Right ventricle myocardium superior (tissue), 1 donor: ENCODE measurements around the gene CALCOCO2. TPM values are rescaled to one million over a fixed set of nuclear protein-coding genes. Genes with fewer than 3 reads are reported as not detected.
"Not testable (repeated sequence)": the region's sequence is repeated elsewhere in the genome, so short reads cannot be mapped to it uniquely, and the experiment has no call there.

Experiments
- ATAC-seq: fragments of 200-7000 bp; cut with Tn5 transposase; one replicate; pipeline ENCODE4 v1.9.1; 2020; ENCODE audit warnings: mild to moderate bottlenecking; ENCODE audit not compliant: poor library complexity
- DNase-seq: peaks from one replicate; pipeline ENCODE4 v3.0.0-alpha.2; 2020
- intact Hi-C: fragments of 100-400 bp; cut with DNase I; formaldehyde crosslinking; loops from one replicate; pipeline ENCODE4 v1.11.2; 2022
- long read RNA-seq: library from polyadenylated mRNA; unstranded; transcript quantifications from one replicate; pipeline ENCODE4 v2.0.0, GENCODE V29; 2021
- total RNA-seq: library from RNA; stranded (reverse); fragmentation: NEBNext Ultra II Directional; extraction: Animal tissue kit (Norgen Biotek cat#: 25700); gene quantifications from one replicate; pipeline ENCODE4 v1.2.1, GENCODE V29; 2021
- donor health status: DM: no; HTN: yes; CAD: no; lungs with severe emphysema.

Gene CALCOCO2
- 341 TPM for total RNA-seq
- long read RNA-seq, transcript CALCOCO2-201 (13 exons, 3,682 nt): major isoform, 624 of 731 reads
- long read RNA-seq, partial matches to known transcripts: 52 of 731 reads
- long read RNA-seq, other reads (novel, unspliced or antisense): 53 of 731 reads

GRCh38 chr17:48830840-48831548 is at the start of gene CALCOCO2:
TSS of gene CALCOCO2 (plus strand) at chr17:48831035. CDS start at chr17:48841708, 10,673 bp downstream.
- DNase-seq (peak; percentile 97), ATAC-seq (peak; percentile 96)
- intact Hi-C loops: no loop called here

- DNase-seq: no peak
- peak; percentile 39 for ATAC-seq
- intact Hi-C loops: no loop called here
Measured at GRCh38 chr17:48787828-48788227, 43.0 kb upstream of the CALCOCO2 start.

- ATAC-seq: no peak
Measured at GRCh38 chr17:48790607-48791127, 40.2 kb upstream of the CALCOCO2 start.

GRCh38 chr17:48791128-48792032 is 39.5 kb upstream of the CALCOCO2 start:
- DNase-seq: peak; percentile 67
- intact Hi-C loops: loop anchor here (5.0 kb wide), 2 partner anchors 64 to 114 kb away; partner anchors contain the start of gene HOXB13
- ATAC-seq: peak; percentile 87

More at GRCh38 chr17:48790607-48791127, 40.2 kb upstream of the CALCOCO2 start:
- intact Hi-C loops: loop anchor here (5.0 kb wide), 2 partner anchors 63 to 113 kb away; partner anchors contain the start of gene HOXB13
- DNase-seq: no peak

GRCh38 chr17:48792033-48792798 is 38.6 kb upstream of the CALCOCO2 start:
- ATAC-seq (no peak), DNase-seq (no peak)
- intact Hi-C loops: loop anchor here (5.0 kb wide), 2 partner anchors 65 to 115 kb away; partner anchors contain the start of gene HOXB13

- DNase-seq: no peak
- ATAC-seq: no peak
- intact Hi-C loops: no loop called here
Measured at GRCh38 chr17:48795444-48796162, 35.2 kb upstream of the CALCOCO2 start.

GRCh38 chr17:48796163-48796522 is 34.7 kb upstream of the CALCOCO2 start:
- intact Hi-C loops, DNase-seq, ATAC-seq: not testable (repeated sequence)

GRCh38 chr17:48799069-48799723 is 31.6 kb upstream of the CALCOCO2 start:
- ATAC-seq (peak; percentile 18), DNase-seq (no peak)
- intact Hi-C loops: no loop called here

GRCh38 chr17:48800626-48801217 is 30.1 kb upstream of the CALCOCO2 start:
- DNase-seq (no peak), ATAC-seq (peak; percentile 18)
- intact Hi-C loops: loop anchor here (10.0 kb wide), 1 partner anchor 234 kb away; no protein-coding TSS in a partner anchor

GRCh38 chr17:48804936-48805411 is 25.9 kb upstream of the CALCOCO2 start:
- intact Hi-C loops: loop anchor here (2.0 to 10.0 kb wide), 2 partner anchors 74 to 230 kb away; no protein-coding TSS in a partner anchor
- DNase-seq: peak; percentile 61
- peak; percentile 88 for ATAC-seq

- DNase-seq: no peak
- no peak for ATAC-seq
- intact Hi-C loops: loop anchor here (10.0 kb wide), 1 partner anchor 226 kb away; no protein-coding TSS in a partner anchor
Measured at GRCh38 chr17:48809182-48809581, 21.7 kb upstream of the CALCOCO2 start.

- intact Hi-C loops: no loop called here
- ATAC-seq (no peak), DNase-seq (no peak)
Measured at GRCh38 chr17:48812001-48812400, 18.8 kb upstream of the CALCOCO2 start.

- DNase-seq (peak; percentile 61), ATAC-seq (no peak)
- intact Hi-C loops: loop anchor here (2.0 kb wide), 1 partner anchor 64 kb away; no protein-coding TSS in a partner anchor
Measured at GRCh38 chr17:48814504-48814903, 16.3 kb upstream of the CALCOCO2 start.

GRCh38 chr17:48815311-48815710 is 15.5 kb upstream of the CALCOCO2 start:
- ATAC-seq: no peak
- DNase-seq: no peak
- intact Hi-C loops: loop anchor here (2.0 kb wide), 1 partner anchor 63 kb away; no protein-coding TSS in a partner anchor

- ATAC-seq: no peak
- DNase-seq: no peak
- intact Hi-C loops: no loop called here
Measured at GRCh38 chr17:48816438-48816773, 14.4 kb upstream of the CALCOCO2 start.

- intact Hi-C loops: no loop called here
- DNase-seq (peak; percentile 89), ATAC-seq (peak; percentile 99)
Measured at GRCh38 chr17:48816774-48817590, 13.9 kb upstream of the CALCOCO2 start, which contains the start of gene TTLL6. TSS of gene TTLL6 (minus strand) at chr17:48817229. CDS start at chr17:48817072, 157 bp downstream.
